ENCODE data around the gene IRF1.

IRF1 gene

DNA sequence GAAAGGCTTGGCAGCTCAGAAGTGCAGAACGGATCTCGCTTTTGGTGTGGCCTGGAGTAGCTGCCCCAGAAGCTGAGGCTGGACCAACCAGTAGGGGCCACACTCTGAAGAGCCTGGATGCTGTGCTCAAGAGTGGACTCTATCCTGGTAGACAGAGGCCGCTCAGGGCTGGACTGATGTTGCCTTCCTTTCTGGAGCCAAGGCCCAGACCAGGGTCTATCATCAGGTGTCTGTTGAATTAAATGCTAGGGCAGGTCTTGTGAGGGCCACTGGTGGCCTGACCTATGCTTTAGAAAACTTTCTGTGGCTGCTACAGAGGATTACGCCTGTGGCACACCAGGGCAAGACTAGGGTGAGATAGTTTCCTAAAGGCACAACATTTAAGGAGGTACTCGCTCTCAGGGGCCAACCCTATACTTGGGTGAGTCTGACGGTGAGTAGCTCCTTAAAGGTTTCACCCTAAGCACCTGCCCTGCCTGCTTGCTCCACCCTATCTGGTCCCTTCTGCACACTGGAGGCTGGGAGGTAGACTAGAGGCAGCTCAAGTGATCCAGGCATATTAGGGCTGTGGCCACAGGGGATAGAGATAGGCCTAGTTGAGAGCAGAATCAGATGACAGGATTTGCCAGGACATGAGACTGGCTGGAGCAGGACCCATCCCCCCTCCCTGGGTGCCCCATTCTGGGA, 9.8 kb upstream of the IRF1 start:
- no peak for DNase-seq (ENCODE audit: low read depth)
- TF ChIP-seq, protein P1, sequence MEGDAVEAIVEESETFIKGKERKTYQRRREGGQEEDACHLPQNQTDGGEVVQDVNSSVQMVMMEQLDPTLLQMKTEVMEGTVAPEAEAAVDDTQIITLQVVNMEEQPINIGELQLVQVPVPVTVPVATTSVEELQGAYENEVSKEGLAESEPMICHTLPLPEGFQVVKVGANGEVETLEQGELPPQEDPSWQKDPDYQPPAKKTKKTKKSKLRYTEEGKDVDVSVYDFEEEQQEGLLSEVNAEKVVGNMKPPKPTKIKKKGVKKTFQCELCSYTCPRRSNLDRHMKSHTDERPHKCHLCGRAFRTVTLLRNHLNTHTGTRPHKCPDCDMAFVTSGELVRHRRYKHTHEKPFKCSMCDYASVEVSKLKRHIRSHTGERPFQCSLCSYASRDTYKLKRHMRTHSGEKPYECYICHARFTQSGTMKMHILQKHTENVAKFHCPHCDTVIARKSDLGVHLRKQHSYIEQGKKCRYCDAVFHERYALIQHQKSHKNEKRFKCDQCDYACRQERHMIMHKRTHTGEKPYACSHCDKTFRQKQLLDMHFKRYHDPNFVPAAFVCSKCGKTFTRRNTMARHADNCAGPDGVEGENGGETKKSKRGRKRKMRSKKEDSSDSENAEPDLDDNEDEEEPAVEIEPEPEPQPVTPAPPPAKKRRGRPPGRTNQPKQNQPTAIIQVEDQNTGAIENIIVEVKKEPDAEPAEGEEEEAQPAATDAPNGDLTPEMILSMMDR (IDR thresholded peaks at IDR 0.05; ENCODE audit: low read depth, low read length, missing control alignments) = no peak
- H3K4me3 ChIP-seq (ENCODE audit: low read depth, low read length) = no peak overlapping the region

DNA sequence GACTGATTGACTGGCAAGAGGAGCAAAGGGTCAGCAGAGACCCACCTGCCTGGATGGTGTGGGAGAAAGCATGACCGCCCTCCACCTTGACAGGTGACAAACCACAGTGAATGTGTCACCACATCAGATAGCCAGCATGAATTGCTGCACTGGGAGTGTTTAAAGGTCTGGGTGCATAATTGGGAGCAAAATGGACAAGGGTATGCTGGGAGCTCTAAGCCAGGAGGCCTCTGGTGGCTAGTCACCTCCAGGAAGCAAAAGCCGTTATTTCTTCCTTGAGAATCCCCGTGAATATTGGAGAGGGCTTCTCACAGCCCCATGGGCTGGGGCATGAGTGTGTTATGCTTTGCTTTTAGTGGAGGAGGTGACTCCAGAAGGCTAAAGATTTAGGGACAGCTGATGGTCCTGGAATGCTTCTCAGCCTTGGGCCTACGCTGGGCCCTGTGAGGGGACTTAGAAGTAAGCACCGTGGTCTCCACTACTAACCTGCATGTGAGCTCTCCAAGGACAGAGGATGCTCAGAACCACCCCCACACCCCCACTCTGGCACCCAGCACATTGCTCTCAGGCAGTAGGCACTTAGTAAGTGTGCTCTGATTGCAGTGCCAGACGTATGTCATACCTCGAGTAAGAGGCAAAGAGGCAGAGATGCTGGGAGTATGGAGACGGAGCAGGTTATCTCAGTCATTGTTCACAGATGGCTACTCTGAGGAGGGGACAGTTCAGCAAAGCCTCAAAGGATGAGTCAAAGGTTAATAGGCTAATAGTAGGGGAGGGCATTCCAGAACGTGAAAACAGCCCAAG, 9.1 kb upstream of the IRF1 start:
- no peak for DNase-seq (ENCODE audit: low read depth)
- TF ChIP-seq, protein P1 (IDR thresholded peaks at IDR 0.05; ENCODE audit: low read depth, low read length, missing control alignments) = no peak

DNA sequence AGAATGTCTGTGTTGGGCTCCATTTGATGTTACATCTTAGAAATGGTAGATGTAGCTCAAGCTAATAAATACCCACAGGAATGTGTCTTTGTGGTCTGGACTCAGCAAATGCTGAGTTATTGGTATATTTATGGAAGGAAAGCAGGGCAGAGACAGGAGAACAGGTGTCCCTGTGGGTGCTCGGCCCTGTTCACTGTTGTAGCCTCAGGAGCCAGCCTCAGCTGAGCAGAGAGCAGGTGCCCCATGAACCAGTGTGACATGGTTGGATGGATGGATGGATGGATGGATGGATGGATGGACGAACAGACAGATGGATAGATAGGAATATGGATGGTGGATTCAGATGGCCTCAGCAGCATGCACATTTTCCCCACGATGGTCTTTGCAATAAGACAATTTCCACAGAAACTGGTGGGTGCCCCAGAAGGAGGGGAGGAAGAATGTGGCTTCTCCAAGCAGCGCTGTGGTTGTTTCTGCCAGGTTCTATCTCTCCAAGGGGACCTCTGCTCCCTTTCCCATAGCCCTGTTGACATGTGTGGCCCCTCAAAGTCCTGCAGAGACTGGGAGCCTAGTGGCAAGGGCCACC, 8.2 kb upstream of the IRF1 start:
- no peak for DNase-seq (ENCODE audit: low read depth)
- H3K4me3 ChIP-seq (ENCODE audit: low read depth, low read length) = no peak overlapping the region
- TF ChIP-seq, protein P1 (IDR thresholded peaks at IDR 0.05; ENCODE audit: low read depth, low read length, missing control alignments) = no peak

More for the DNA sequence above, 9.1 kb upstream of the IRF1 start:
- no peak overlapping the region for H3K4me3 ChIP-seq (ENCODE audit: low read depth, low read length)

DNA sequence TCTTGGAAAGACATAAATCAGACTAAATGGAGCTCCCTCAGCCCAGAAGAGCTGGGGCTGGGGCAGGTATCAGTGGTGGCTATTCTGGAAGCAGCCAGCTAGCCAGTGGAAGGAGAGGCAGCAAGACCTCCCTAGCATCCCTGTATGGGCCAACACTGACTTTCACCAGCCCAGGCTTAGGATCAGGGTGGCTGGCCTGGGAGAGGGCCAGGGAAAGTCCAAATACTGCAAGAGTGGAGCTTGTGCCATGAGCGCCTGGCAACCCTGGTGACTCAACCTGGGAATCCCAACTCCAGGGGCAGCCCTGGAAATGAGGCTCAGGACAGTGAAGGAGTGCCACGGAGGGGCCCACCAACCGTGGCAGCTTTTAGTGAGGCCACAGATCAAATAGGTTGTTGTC, 7.6 kb upstream of the IRF1 start:
- H3K4me3 ChIP-seq (ENCODE audit: low read depth, low read length) = no peak overlapping the region
- no peak for DNase-seq (ENCODE audit: low read depth)
- TF ChIP-seq, protein P1 (IDR thresholded peaks at IDR 0.05; ENCODE audit: low read depth, low read length, missing control alignments) = no peak

DNA sequence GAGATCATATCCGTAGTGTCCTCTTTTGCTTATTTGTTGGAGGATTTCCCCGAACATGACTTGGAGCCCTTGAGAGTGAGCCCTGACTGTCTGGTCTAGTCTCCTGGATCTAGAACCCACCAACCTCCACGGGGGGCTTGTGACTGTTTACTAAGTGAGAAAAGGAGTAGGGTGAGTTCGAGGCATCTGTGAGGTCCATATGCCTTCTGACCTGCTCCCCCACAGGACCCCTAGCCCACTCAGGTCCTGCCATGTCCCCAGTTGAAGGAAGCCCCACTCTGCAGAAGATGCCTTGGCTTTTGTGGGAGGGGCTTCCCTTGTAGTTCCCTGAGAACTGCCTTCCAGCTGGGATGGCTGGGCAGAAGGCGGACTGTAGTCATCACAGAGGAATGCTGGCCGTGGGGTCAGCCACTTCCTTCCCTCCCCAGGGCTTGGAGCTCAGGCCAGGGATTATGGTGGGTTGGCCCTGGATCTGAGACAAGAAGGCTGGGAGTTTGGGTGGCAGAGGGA, 7.0 kb upstream of the IRF1 start:
- H3K4me3 ChIP-seq (ENCODE audit: low read depth, low read length) = peak overlapping the region; percentile 78
- DNase-seq (ENCODE audit: low read depth) = no peak
- TF ChIP-seq, protein P1 (IDR thresholded peaks at IDR 0.05; ENCODE audit: low read depth, low read length, missing control alignments) = no peak

DNA sequence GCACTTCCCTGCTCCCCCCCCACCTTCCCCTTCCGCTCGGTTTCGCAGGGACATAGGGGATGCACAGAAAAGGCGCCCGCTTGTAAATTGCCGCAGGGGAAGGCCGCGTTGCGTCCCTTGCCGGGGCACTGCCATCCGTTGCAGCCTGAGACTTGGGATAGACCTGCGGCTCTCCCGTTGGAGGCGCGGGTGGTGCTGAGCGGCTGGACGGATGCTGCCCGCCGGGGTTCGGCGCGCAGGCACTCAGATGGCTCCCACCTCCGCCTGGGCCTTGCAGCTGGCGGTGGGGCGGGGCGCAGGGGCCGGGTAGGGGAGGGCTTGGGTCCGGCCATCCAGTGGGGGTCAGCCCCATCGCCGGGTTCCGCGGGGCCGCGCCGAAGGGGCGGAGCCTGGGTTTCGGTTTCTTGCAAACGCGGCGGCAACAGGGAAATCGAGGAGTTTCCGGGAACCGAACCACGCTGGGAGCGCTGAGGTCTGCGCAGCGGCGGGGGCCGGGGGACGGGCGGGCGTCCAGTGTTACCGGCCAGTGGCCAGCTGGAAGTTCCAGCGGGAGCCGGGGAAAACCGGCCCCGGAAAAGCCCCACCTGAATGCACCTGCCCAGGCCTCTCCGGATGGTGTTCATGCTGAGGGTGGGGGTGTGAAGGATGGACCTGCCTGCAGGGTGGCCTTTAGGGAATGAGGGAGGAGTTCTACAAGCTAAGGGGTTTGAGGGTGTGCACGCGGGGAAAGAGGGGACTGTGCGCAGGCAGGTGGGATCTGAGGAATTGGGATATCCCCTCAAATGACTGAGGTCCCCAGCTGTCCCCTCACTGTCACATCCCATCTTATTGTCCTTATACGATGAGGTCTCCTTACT, 6.3 kb upstream of the IRF1 start:
- TF ChIP-seq, protein P1 (IDR thresholded peaks at IDR 0.05; ENCODE audit: low read depth, low read length, missing control alignments) = no peak
- peak; percentile 55 for DNase-seq (ENCODE audit: low read depth)
- peak overlapping the region; percentile 78 for H3K4me3 ChIP-seq (ENCODE audit: low read depth, low read length)

All from GM12864 (cell line).